A673 (cell line): ENCODE data around the gene MYLK4.

ENCODE experiments used
- EZH2 ChIP-seq: fragments of 200-600 bp; sonication (generic); IDR thresholded peaks from 2 replicates; pipeline ENCODE4 v1.6.1; 2017; ENCODE audit warnings: borderline replicate concordance, low read depth, mild to moderate bottlenecking, mixed read lengths, antibody characterized with exemption, low read length; ENCODE audit not compliant: poor library complexity, severe bottlenecking
- TF ChIP-seq, protein P1 (sequence below): fragments of 300-800, 200-600 bp; sonication (generic); conservative IDR thresholded peaks from 2 replicates; pipeline ENCODE4 v1.5.1; 2017; ENCODE audit warnings: low read depth, mild to moderate bottlenecking, antibody characterized with exemption, low read length, moderate library complexity, mixed read lengths

DNA sequence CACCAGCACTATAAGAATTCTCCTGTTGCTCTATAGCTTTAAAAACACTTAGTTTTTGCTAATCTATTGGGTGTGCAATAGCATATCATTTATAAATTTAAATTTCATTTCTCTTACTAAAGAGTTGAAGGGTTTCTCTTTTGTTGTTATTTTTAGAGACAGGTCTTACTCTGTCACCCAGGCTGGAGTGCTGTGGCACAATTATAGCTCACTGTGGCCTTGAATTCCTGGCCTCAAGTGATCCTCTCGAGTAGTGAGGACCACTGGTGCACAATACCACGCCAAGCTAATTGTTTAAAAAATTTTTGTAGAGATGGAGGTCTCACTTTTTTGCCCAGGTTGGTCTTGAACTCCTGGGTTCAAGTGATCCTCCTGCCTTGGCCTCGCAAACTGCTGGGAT lies 8.3 kb upstream of the MYLK4 start:
- TF ChIP-seq, protein P1, sequence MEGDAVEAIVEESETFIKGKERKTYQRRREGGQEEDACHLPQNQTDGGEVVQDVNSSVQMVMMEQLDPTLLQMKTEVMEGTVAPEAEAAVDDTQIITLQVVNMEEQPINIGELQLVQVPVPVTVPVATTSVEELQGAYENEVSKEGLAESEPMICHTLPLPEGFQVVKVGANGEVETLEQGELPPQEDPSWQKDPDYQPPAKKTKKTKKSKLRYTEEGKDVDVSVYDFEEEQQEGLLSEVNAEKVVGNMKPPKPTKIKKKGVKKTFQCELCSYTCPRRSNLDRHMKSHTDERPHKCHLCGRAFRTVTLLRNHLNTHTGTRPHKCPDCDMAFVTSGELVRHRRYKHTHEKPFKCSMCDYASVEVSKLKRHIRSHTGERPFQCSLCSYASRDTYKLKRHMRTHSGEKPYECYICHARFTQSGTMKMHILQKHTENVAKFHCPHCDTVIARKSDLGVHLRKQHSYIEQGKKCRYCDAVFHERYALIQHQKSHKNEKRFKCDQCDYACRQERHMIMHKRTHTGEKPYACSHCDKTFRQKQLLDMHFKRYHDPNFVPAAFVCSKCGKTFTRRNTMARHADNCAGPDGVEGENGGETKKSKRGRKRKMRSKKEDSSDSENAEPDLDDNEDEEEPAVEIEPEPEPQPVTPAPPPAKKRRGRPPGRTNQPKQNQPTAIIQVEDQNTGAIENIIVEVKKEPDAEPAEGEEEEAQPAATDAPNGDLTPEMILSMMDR: no peak
- TF ChIP-seq EZH2: no peak
